Mammary epithelial cell (primary cell): ENCODE measurements around the gene CASZ1.

Source experiments
- CTCF ChIP-seq, 2 donors: IDR thresholded peaks in 1 of 2; conservative IDR thresholded peaks in 1 of 2; 2 replicates each; pipeline ENCODE4 v1.5.1; 2011 to 2012; ENCODE audit warnings: inconsistent platforms in 2 of 2, low read length in 2 of 2, mild to moderate bottlenecking in 2 of 2, control low read depth in 1 of 2, low read depth in 1 of 2; ENCODE audit not compliant: insufficient read depth in 1 of 2; ENCODE audit errors: extremely low read depth in 1 of 2
- EZH2 ChIP-seq: IDR thresholded peaks from 2 replicates; pipeline ENCODE4 v1.6.1; 2012; ENCODE audit warnings: low read length, inconsistent platforms, borderline replicate concordance

- TF ChIP-seq CTCF (conservative IDR thresholded peaks at IDR 0.05 in 1 of 2, IDR thresholded peaks at IDR 0.05 in 1 of 2; ENCODE audit: extremely low read depth in 1 of 2, insufficient read depth in 1 of 2, low read depth in 1 of 2, low read length in 2 of 2) (no peak), EZH2 (no peak)
Observed at GRCh38 chr1:10755970-10756521, 40.4 kb downstream of the CASZ1 start.
